SK-N-SH (cell line): ENCODE results near the gene DEGS1. TPM values are rescaled to one million over a fixed set of nuclear protein-coding genes. Genes with fewer than 3 reads are reported as not detected.
"Not testable (repeated sequence)": the region's sequence is repeated elsewhere in the genome, so short reads cannot be mapped to it uniquely, and the experiment has no call there.

Source experiments
- CTCF ChIA-PET: fragments of 300-600, 350-600 bp; formaldehyde crosslinking; extraction: SDS; loops from one replicate; lab custom pipeline; 2021; lab: Yijun Ruan, JAX
- POLR2A ChIA-PET: fragments of 350-600 bp; sonication (Branson Sonifier 250); formaldehyde crosslinking; extraction: SDS; loops from one replicate; lab custom pipeline; 2020; ENCODE audit warnings: antibody characterized with exemption, inconsistent platforms; lab: Yijun Ruan, JAX
- DNase-seq: peaks from one replicate; pipeline ENCODE4 v3.0.0; 2012
- H2AFZ ChIP-seq: fragments of 200-600 bp; sonication (generic); 2 replicates; pipeline ENCODE4 v1.8.1; 2016; ENCODE audit warnings: antibody characterized with exemption, mild to moderate bottlenecking, low read depth
- H3F3A ChIP-seq: fragments of 200-600 bp; sonication (generic); replicated peaks from 2 replicates; pipeline ENCODE3; 2016; ENCODE audit warnings: antibody characterized with exemption, mild to moderate bottlenecking; ENCODE audit not compliant: insufficient read depth
- H3K27ac ChIP-seq, 2 experiments: fragments of 200-500 bp in 1 of 2; fragments of 200-600 bp in 1 of 2; sonication (Bioruptor generic) in 1 of 2; sonication (generic), shearing (Covaris generic) in 1 of 2; 2 replicates each; pipeline versions ENCODE4 v1.5.1 to v1.6.1; 2014 to 2016; ENCODE audit warnings: low read depth in 2 of 2, inconsistent platforms in 1 of 2, low read length in 1 of 2, mild to moderate bottlenecking in 1 of 2, mixed read lengths in 1 of 2
- H3K27me3 ChIP-seq: fragments of 200-600 bp; sonication (generic), shearing (Covaris generic); 2 replicates; pipeline ENCODE4 v1.6.1; 2016; ENCODE audit warnings: mixed run types; ENCODE audit not compliant: insufficient read depth
- H3K36me3 ChIP-seq, 2 experiments: fragments of 200-500 bp in 1 of 2; fragments of 200-600 bp in 1 of 2; sonication (Bioruptor generic) in 1 of 2; sonication (generic) in 1 of 2; replicated peaks in 1 of 2; 2 replicates each; pipeline versions ENCODE3 to v1.5.1; 2014 to 2016; ENCODE audit warnings: low read length in 1 of 2, mild to moderate bottlenecking in 1 of 2; ENCODE audit not compliant: insufficient read depth in 2 of 2, control insufficient read depth in 1 of 2
- H3K4me1 ChIP-seq, 2 experiments: fragments of 200-500 bp in 1 of 2; fragments of 200-600 bp in 1 of 2; sonication (Bioruptor generic) in 1 of 2; sonication (generic), shearing (Covaris generic) in 1 of 2; 2 replicates each; pipeline versions ENCODE4 v1.5.1 to v1.6.1; 2014 to 2016; ENCODE audit warnings: low read depth in 1 of 2, low read length in 1 of 2, mixed run types in 1 of 2; ENCODE audit not compliant: insufficient read depth in 2 of 2, control insufficient read depth in 1 of 2
- H3K4me2 ChIP-seq: fragments of 200-600 bp; sonication (generic), shearing (Covaris generic); 2 replicates; pipeline ENCODE4 v1.6.1; 2017; ENCODE audit warnings: mixed run types
- H3K4me3 ChIP-seq, 2 experiments: fragments of 200-500 bp in 1 of 2; fragments of 200-600 bp in 1 of 2; sonication (Bioruptor generic) in 1 of 2; sonication (generic), shearing (Covaris generic) in 1 of 2; 2 replicates each; pipeline versions ENCODE4 v1.5.1 to v1.8.1; 2014 to 2016; ENCODE audit warnings: low read depth in 2 of 2, inconsistent platforms in 1 of 2, low read length in 1 of 2, mild to moderate bottlenecking in 1 of 2, mixed read lengths in 1 of 2, moderate library complexity in 1 of 2
- H3K79me2 ChIP-seq: fragments of 200-600 bp; sonication (generic); 2 replicates; pipeline ENCODE4 v1.8.1; 2017; ENCODE audit warnings: mild to moderate bottlenecking; ENCODE audit not compliant: insufficient read depth
- H3K9ac ChIP-seq: fragments of 200-600 bp; sonication (generic); 2 replicates; pipeline ENCODE4 v1.6.1; 2017; ENCODE audit warnings: mixed run types
- H3K9me2 ChIP-seq: fragments of 200-600 bp; sonication (generic); 2 replicates; pipeline ENCODE4 v1.6.1; 2017; ENCODE audit warnings: mixed run types
- H3K9me3 ChIP-seq: fragments of 200-600 bp; sonication (generic); 2 replicates; pipeline ENCODE4 v1.6.1; 2017; ENCODE audit warnings: mixed run types, mild to moderate bottlenecking, moderate library complexity
- H4K20me1 ChIP-seq: fragments of 200-600 bp; sonication (generic); 2 replicates; pipeline ENCODE4 v1.6.1; 2017; ENCODE audit warnings: mild to moderate bottlenecking, mixed run types; ENCODE audit not compliant: insufficient read depth
- EZH2phosphoT487 ChIP-seq: fragments of 200-600 bp; sonication (generic); IDR thresholded peaks from 2 replicates; pipeline ENCODE4 v1.6.1; 2017; ENCODE audit warnings: low read depth, mixed run types, mild to moderate bottlenecking, antibody characterized with exemption, moderate library complexity, borderline replicate concordance
- FOSL2 ChIP-seq: IDR thresholded peaks from 2 replicates; pipeline ENCODE4 v1.4.0; 2012; ENCODE audit warnings: low read depth, mild to moderate bottlenecking, moderate library complexity, borderline replicate concordance
- FOXJ3 ChIP-seq: sonication (generic); formaldehyde crosslinking; IDR thresholded peaks from 2 replicates; pipeline ENCODE4 v1.5.1; 2020; ENCODE audit warnings: mild to moderate bottlenecking, missing genetic modification reagents
- FOXM1 ChIP-seq: IDR thresholded peaks from 2 replicates; pipeline ENCODE4 v1.4.0; 2012; ENCODE audit warnings: low read depth, mild to moderate bottlenecking
- GABPA ChIP-seq: IDR thresholded peaks from 2 replicates; pipeline ENCODE4 v1.4.0; 2012; ENCODE audit warnings: low read depth, mild to moderate bottlenecking
- GATA2 ChIP-seq: sonication (generic); formaldehyde crosslinking; IDR thresholded peaks from 2 replicates; pipeline ENCODE4 v1.5.0; 2020; ENCODE audit warnings: mild to moderate bottlenecking, missing genetic modification reagents
- IRF3 ChIP-seq: fragments of 150-350 bp; IDR thresholded peaks from 2 replicates; pipeline ENCODE4 v1.6.1; 2016; ENCODE audit warnings: mild to moderate bottlenecking, low read depth, low read length
- JUND ChIP-seq: IDR thresholded peaks from 2 replicates; pipeline ENCODE4 v1.4.0; 2012
- MXI1 ChIP-seq: IDR thresholded peaks from 2 replicates; pipeline ENCODE4 v1.6.1; 2012; ENCODE audit warnings: mild to moderate bottlenecking, low read depth, low read length, improper control_type of control experiment
- NFIC ChIP-seq: IDR thresholded peaks from 2 replicates; pipeline ENCODE4 v1.4.0; 2012; ENCODE audit warnings: borderline replicate concordance
- NRF1 ChIP-seq: IDR thresholded peaks from 2 replicates; pipeline ENCODE4 v1.6.1; 2012; ENCODE audit warnings: low read depth, mild to moderate bottlenecking, low read length
- POLR2AphosphoS5 ChIP-seq: IDR thresholded peaks from 2 replicates; pipeline ENCODE4 v1.6.1; 2012; ENCODE audit warnings: low read depth, low read length
- TAF1 ChIP-seq: IDR thresholded peaks from 2 replicates; pipeline ENCODE4 v1.6.1; 2012; ENCODE audit warnings: low read depth, mild to moderate bottlenecking, low read length, moderate library complexity, borderline replicate concordance
- TCF12 ChIP-seq: IDR thresholded peaks from 2 replicates; pipeline ENCODE4 v1.4.0; 2012
- TEAD4 ChIP-seq: IDR thresholded peaks from 2 replicates; pipeline ENCODE4 v1.4.0; 2012; ENCODE audit warnings: mild to moderate bottlenecking, borderline replicate concordance; ENCODE audit not compliant: insufficient read depth
- USF2 ChIP-seq: fragments of 150-350 bp; IDR thresholded peaks from 2 replicates; pipeline ENCODE4 v1.6.1; 2017; ENCODE audit warnings: antibody characterized with exemption, low read length, low read depth, borderline replicate concordance
- YY1 ChIP-seq: IDR thresholded peaks from 2 replicates; pipeline ENCODE4 v1.4.0; 2012; ENCODE audit warnings: low read depth, mild to moderate bottlenecking
- WGBS: methylation state at CpG from one replicate; pipeline ENCODE4 v1.1.6; 2017; ENCODE audit warnings: low lambda C conversion rate; 5-methylcytosine and 5-hydroxymethylcytosine counted together
- polyA plus RNA-seq, 3 experiments: library from polyadenylated mRNA; depleted of rRNA; stranded (reverse); fragments of >200 nt; gene quantifications; 2 replicates each; pipeline ENCODE4 v1.2.3, GENCODE V29; 2012

The DEGS1 gene
- polyA plus RNA-seq, 1 of the 3 experiments (the other 2 are of a cell fraction) = 62.3 TPM

GRCh38 chr1:224205438-224205840 is 22.4 kb downstream of the DEGS1 start:
- H3K79me2 ChIP-seq = no peaks in the 10 kb centered on the region; the same call in 1 of the 2 replicates
- H2AFZ ChIP-seq = peak overlapping the region; percentile 34
- DNase-seq = peak; percentile 40
- H3K9me2 ChIP-seq = no peaks in the 10 kb centered on the region
- CTCF ChIA-PET = interaction anchor here (0.6 to 1.0 kb wide), 2 partner anchors 111 to 456 kb away, joined by 3 read pairs; no protein-coding TSS in a partner anchor
- peak overlapping the region in 1 of 2 experiments; percentile 35; a peak in 1 of 4 replicates for H3K4me3 ChIP-seq
- POLR2A ChIA-PET = interaction anchor here (0.6 kb wide), 1 partner anchor 18 kb away, joined by 6 read pairs; no protein-coding TSS in a partner anchor
- TF ChIP-seq TCF12 (0 out of 2 replicates have a peak, but pooled peaks have one; percentile 10), FOSL2 (0 out of 2 replicates have a peak, but pooled peaks have one; percentile 13), GABPA (no peak)
- TF ChIP-seq, all 33 proteins: peak for 2
- Histone ChIP-seq H3K4me1 (peaks cover 20 to 22% of the 10 kb centered on the region in 2 experiments), H3K36me3 (no peaks in the 10 kb centered on the region), H3K27me3 (no peaks in the 10 kb centered on the region), H3K9ac (peak overlapping the region; percentile 57; the same call in 1 of the 2 replicates), H3K9me3 (no peaks in the 10 kb centered on the region), H3K27ac (peak overlapping the region; percentile 41 to 93; a peak in 3 of 4 replicates), H3F3A (peaks cover 33% of the 10 kb centered on the region), H4K20me1 (no peaks in the 10 kb centered on the region), H3K4me2 (peak overlapping the region; percentile 71)
- 19% methylated on average over 4 of the region's 4 CpGs for whole genome bisulfite sequencing

GRCh38 chr1:224205931-224206538 is 23.0 kb downstream of the DEGS1 start:
- H3K27me3 ChIP-seq, H3K9me2 ChIP-seq, H4K20me1 ChIP-seq, DNase-seq, H3K4me3 ChIP-seq, H3K9me3 ChIP-seq, POLR2A ChIA-PET, H3K79me2 ChIP-seq, H3K36me3 ChIP-seq: not testable (repeated sequence)
- Histone ChIP-seq H3K27ac (peak overlapping the region; percentile 41 to 93; a peak in 3 of 4 replicates), H2AFZ (peak overlapping the region; percentile 34), H3K4me1 (peaks cover 20 to 22% of the 10 kb centered on the region in 2 experiments), H3F3A (peaks cover 33% of the 10 kb centered on the region), H3K4me2 (peak overlapping the region; percentile 71), H3K9ac (peak overlapping the region; percentile 57; the same call in 1 of the 2 replicates)
- WGBS = 84% methylated on average over 10 of the region's 10 CpGs
- CTCF ChIA-PET = interaction anchor here (0.6 to 1.0 kb wide), 2 partner anchors 111 to 457 kb away, joined by 3 read pairs; no protein-coding TSS in a partner anchor

- no peaks in the 10 kb centered on the region for H3K36me3 ChIP-seq
- peak; percentile 37; the same call in 1 of the 2 replicates for TF ChIP-seq MXI1
- TF ChIP-seq FOXJ3 (CRISPR knock-in tag) = no peak
- no peak for TF ChIP-seq GABPA
- no peak for TF ChIP-seq TEAD4
- no peak; the same call in 1 of the 2 replicates for TF ChIP-seq POLR2AphosphoS5
- TF ChIP-seq JUND = no peak
- no peak for TF ChIP-seq IRF3
- no peak for TF ChIP-seq NRF1
- TF ChIP-seq GATA2 (CRISPR knock-in tag) = 0 out of 2 replicates have a peak, but pooled peaks have one; percentile 14
- TF ChIP-seq NFIC = peak; percentile 83
- TF ChIP-seq TAF1 = no peak
- TF ChIP-seq USF2 = no peak
- TF ChIP-seq TCF12 = peak; percentile 71; the same call in 1 of the 2 replicates
- no peak for TF ChIP-seq YY1
- TF ChIP-seq FOXM1 = no peak
- no peak for TF ChIP-seq EZH2phosphoT487
- TF ChIP-seq, all 33 proteins: peak for 4
- POLR2A ChIA-PET = no interaction called here
- H3K27me3 ChIP-seq = no peaks in the 10 kb centered on the region
- no peak overlapping the region for H3K4me3 ChIP-seq
- peaks cover 7 to 14% of the 10 kb centered on the region in 2 experiments for H3K4me1 ChIP-seq
- DNase-seq = peak; percentile 62
- peak overlapping the region; percentile 51; the same call in 1 of the 2 replicates for H3K4me2 ChIP-seq
- 20% methylated on average over 4 of the region's 4 CpGs for WGBS
- peaks cover 8% of the 10 kb centered on the region for H3F3A ChIP-seq
- H3K79me2 ChIP-seq = no peaks in the 10 kb centered on the region
- peak overlapping the region; percentile 43 to 82; a peak in 3 of 4 replicates for H3K27ac ChIP-seq
- no peaks in the 10 kb centered on the region for H3K9me3 ChIP-seq
- CTCF ChIA-PET = interaction anchor here (0.6 to 1.4 kb wide), 2 partner anchors 18 to 29 kb away, joined by 3 to 4 read pairs; partner anchors contain the start of gene DEGS1
- H4K20me1 ChIP-seq = no peaks in the 10 kb centered on the region
- H3K9me2 ChIP-seq = no peaks in the 10 kb centered on the region
- H3K9ac ChIP-seq = no peak overlapping the region
- H2AFZ ChIP-seq = no peak overlapping the region
Observed at GRCh38 chr1:224211206-224211962, 28.3 kb downstream of the DEGS1 start.
